Activated naive CD8-positive, alpha-beta T cell treated with anti-CD3 and anti-CD28 coated beads, Interleukin-2, amount 10 ng/mL, durations not matched to agents 7 days and 5 days (primary cell): ENCODE results near the gene TAX1BP3. TPM values are rescaled to one million over a fixed set of nuclear protein-coding genes. Genes with fewer than 3 reads are reported as not detected.

ENCODE experiments used
- ATAC-seq: fragments of 150-1000 bp; cut with Tn5 transposase; one replicate; pipeline ENCODE4 v1.10.0; 2021; ENCODE audit warnings: low read depth, moderate library complexity
- POLR2A ChIA-PET: fragments of 350-600 bp; sonication (Branson Sonifier 250); formaldehyde crosslinking; loops from one replicate; lab custom pipeline; 2021; ENCODE audit warnings: antibody characterized with exemption; lab: Charles Lee
- DNase-seq: peaks from one replicate; pipeline ENCODE4 v3.0.0; 2021
- H3K27ac Mint-ChIP-seq: one replicate; pipeline ENCODE4 v1.8.0; 2022; ENCODE audit warnings: mild to moderate bottlenecking, mixed read lengths
- H3K27me3 Mint-ChIP-seq: one replicate; pipeline ENCODE4 v1.8.0; 2022; ENCODE audit warnings: mild to moderate bottlenecking, moderate library complexity, mixed read lengths
- H3K36me3 Mint-ChIP-seq: one replicate; pipeline ENCODE4 v1.8.0; 2021; ENCODE audit warnings: mild to moderate bottlenecking, mixed read lengths
- H3K4me1 Mint-ChIP-seq: one replicate; pipeline ENCODE4 v1.8.0; 2021; ENCODE audit warnings: mixed read lengths
- H3K4me3 Mint-ChIP-seq: one replicate; pipeline ENCODE4 v1.8.0; 2022; ENCODE audit warnings: mild to moderate bottlenecking, moderate library complexity, mixed read lengths
- H3K9me3 Mint-ChIP-seq: one replicate; pipeline ENCODE4 v1.8.0; 2021; ENCODE audit warnings: mixed read lengths
- total RNA-seq, 2 experiments: library from RNA; stranded (reverse); gene quantifications; one replicate each; pipeline ENCODE4 v1.2.3, GENCODE V29; 2021

The TAX1BP3 gene
- total RNA-seq, 2 experiments from 2014 or later = 18.5 to 18.8 TPM

GRCh38 chr17:3660311-3660891, 8.0 kb downstream of the TAX1BP3 start:
- H3K27ac Mint-ChIP-seq = no peak overlapping the region
- DNase-seq (no peak), ATAC-seq (no peak)
- H3K4me3 Mint-ChIP-seq = no peak overlapping the region
- H3K9me3 Mint-ChIP-seq = no peaks in the 10 kb centered on the region
- no peaks in the 10 kb centered on the region for H3K36me3 Mint-ChIP-seq
- H3K27me3 Mint-ChIP-seq = no peaks in the 10 kb centered on the region
- H3K4me1 Mint-ChIP-seq = no peaks in the 10 kb centered on the region
- POLR2A ChIA-PET = no interaction called here

DNA sequence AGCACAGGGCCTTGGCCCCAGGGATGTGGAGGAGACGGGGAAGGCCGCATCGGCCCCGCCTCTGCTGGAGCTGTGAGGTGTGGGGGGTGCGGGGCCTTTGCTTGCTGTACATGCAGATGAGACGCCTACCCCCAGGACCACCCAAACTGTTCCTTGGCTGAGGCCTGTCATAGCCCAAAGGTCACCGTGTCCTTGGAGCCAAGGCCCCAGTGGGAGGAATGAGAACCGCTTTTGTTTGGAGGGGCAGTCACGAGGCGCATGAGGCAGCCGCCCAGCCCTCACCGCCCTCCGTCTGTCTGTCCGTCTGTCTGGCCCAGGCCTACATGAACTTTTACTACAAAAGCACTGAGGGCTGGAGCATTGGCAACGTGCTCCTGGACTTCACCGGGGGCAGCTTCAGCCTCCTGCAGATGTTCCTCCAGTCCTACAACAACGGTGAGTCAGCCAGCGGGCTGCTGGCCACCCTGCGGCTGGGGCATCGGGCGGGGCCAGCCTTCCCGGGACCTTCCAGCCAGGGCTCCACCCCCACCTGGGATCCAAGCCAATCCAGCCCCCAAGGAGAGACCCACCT, 8.8 kb downstream of the TAX1BP3 start:
- H3K4me1 Mint-ChIP-seq = no peaks in the 10 kb centered on the region
- H3K36me3 Mint-ChIP-seq = no peaks in the 10 kb centered on the region
- H3K27me3 Mint-ChIP-seq = no peaks in the 10 kb centered on the region
- DNase-seq = no peak
- H3K27ac Mint-ChIP-seq = no peak overlapping the region
- no peak overlapping the region for H3K4me3 Mint-ChIP-seq
- H3K9me3 Mint-ChIP-seq = no peaks in the 10 kb centered on the region
- POLR2A ChIA-PET = no interaction called here
- no peak for ATAC-seq

- Mint-ChIP-seq H3K27me3 (no peaks in the 10 kb centered on the region), H3K36me3 (no peaks in the 10 kb centered on the region), H3K4me3 (no peak overlapping the region), H3K4me1 (no peaks in the 10 kb centered on the region), H3K9me3 (no peaks in the 10 kb centered on the region), H3K27ac (no peak overlapping the region)
- POLR2A ChIA-PET = no interaction called here
- ATAC-seq (no peak), DNase-seq (no peak)
Observed at GRCh38 chr17:3658784-3659449, 9.5 kb downstream of the TAX1BP3 start.

GRCh38 chr17:3657874-3658783, 10.2 kb downstream of the TAX1BP3 start:
- no peak for ATAC-seq
- Mint-ChIP-seq H3K9me3 (no peaks in the 10 kb centered on the region), H3K4me3 (no peak overlapping the region), H3K36me3 (no peaks in the 10 kb centered on the region), H3K27ac (no peak overlapping the region), H3K4me1 (no peaks in the 10 kb centered on the region), H3K27me3 (no peaks in the 10 kb centered on the region)
- POLR2A ChIA-PET = no interaction called here
- no peak for DNase-seq

- H3K27me3 Mint-ChIP-seq = no peaks in the 10 kb centered on the region
- no peak overlapping the region for H3K27ac Mint-ChIP-seq
- POLR2A ChIA-PET = no interaction called here
- H3K4me3 Mint-ChIP-seq = no peak overlapping the region
- no peaks in the 10 kb centered on the region for H3K36me3 Mint-ChIP-seq
- ATAC-seq (no peak), DNase-seq (no peak)
- no peaks in the 10 kb centered on the region for H3K4me1 Mint-ChIP-seq
- H3K9me3 Mint-ChIP-seq = no peaks in the 10 kb centered on the region
Observed at GRCh38 chr17:3657588-3657869, 10.8 kb downstream of the TAX1BP3 start.

GRCh38 chr17:3656755-3657587, 11.4 kb downstream of the TAX1BP3 start:
- no peak overlapping the region for H3K27ac Mint-ChIP-seq
- POLR2A ChIA-PET = no interaction called here
- no peaks in the 10 kb centered on the region for H3K9me3 Mint-ChIP-seq
- no peak overlapping the region for H3K4me3 Mint-ChIP-seq
- DNase-seq (no peak), ATAC-seq (no peak)
- H3K36me3 Mint-ChIP-seq = no peaks in the 10 kb centered on the region
- no peaks in the 10 kb centered on the region for H3K4me1 Mint-ChIP-seq
- no peaks in the 10 kb centered on the region for H3K27me3 Mint-ChIP-seq

DNA sequence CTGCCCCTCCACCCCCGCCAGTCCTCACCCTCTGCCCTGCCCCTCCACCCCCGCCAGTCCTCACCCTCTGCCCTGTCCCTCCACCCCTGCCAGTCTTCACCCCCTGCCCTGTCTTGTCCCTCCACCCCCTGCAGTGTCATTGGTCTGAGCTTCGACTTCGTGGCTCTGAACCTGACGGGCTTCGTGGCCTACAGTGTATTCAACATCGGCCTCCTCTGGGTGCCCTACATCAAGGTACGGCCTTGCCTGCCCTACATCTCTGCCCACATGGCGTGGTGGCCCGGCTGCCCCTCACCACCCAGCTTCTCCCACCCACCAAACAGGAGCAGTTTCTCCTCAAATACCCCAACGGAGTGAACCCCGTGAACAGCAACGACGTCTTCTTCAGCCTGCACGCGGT, 12.0 kb downstream of the TAX1BP3 start:
- H3K36me3 Mint-ChIP-seq = no peaks in the 10 kb centered on the region
- no peak overlapping the region for H3K4me3 Mint-ChIP-seq
- no peaks in the 10 kb centered on the region for H3K9me3 Mint-ChIP-seq
- ATAC-seq = no peak
- POLR2A ChIA-PET = no interaction called here
- H3K27ac Mint-ChIP-seq = no peak overlapping the region
- no peaks in the 10 kb centered on the region for H3K4me1 Mint-ChIP-seq
- DNase-seq = no peak
- no peaks in the 10 kb centered on the region for H3K27me3 Mint-ChIP-seq

- Mint-ChIP-seq H3K27me3 (no peaks in the 10 kb centered on the region), H3K9me3 (no peaks in the 10 kb centered on the region), H3K36me3 (no peaks in the 10 kb centered on the region), H3K4me1 (no peaks in the 10 kb centered on the region), H3K27ac (no peak overlapping the region), H3K4me3 (no peak overlapping the region)
- ATAC-seq = no peak
- no peak for DNase-seq
- POLR2A ChIA-PET = no interaction called here
Observed at GRCh38 chr17:3655766-3656165, 12.6 kb downstream of the TAX1BP3 start.

- Mint-ChIP-seq H3K4me1 (peaks cover 6% of the 10 kb centered on the region), H3K27me3 (no peaks in the 10 kb centered on the region), H3K36me3 (no peaks in the 10 kb centered on the region), H3K9me3 (no peaks in the 10 kb centered on the region), H3K4me3 (no peak overlapping the region), H3K27ac (no peak overlapping the region)
- DNase-seq = peak; percentile 53
- POLR2A ChIA-PET = interaction anchor here (2.4 kb wide), 1 partner anchor 12 kb away, joined by 5 read pairs; the partner anchor contains the start of genes CTNS and SHPK
- ATAC-seq = peak; percentile 74
Observed at GRCh38 chr17:3647769-3648555, 20.4 kb downstream of the TAX1BP3 start.

DNA sequence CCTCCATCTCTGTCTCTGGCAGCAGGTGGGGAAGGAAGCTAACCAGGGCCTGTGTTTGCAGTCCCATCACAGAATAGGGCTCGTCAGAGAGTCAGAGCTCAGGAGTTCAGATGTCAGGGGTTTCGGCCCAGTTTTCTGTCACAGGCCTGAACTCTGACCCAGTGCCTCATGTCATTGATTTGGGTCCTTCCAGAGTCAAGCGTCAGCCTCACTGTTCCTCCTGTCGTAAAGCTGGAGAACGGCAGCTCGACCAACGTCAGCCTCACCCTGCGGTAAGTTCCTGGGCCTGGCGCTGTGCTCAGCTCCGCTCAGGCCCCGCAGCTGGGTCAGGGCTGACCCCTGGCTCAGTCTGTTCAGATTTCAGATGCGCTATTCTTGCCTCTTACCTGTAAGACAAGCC, 21.1 kb downstream of the TAX1BP3 start:
- DNase-seq (no peak), ATAC-seq (no peak)
- H3K27ac Mint-ChIP-seq = no peak overlapping the region
- no peaks in the 10 kb centered on the region for H3K9me3 Mint-ChIP-seq
- no peaks in the 10 kb centered on the region for H3K36me3 Mint-ChIP-seq
- H3K27me3 Mint-ChIP-seq = no peaks in the 10 kb centered on the region
- H3K4me3 Mint-ChIP-seq = no peak overlapping the region
- POLR2A ChIA-PET = interaction anchor here (2.4 kb wide), 1 partner anchor 11 kb away, joined by 5 read pairs; the partner anchor contains the start of genes CTNS and SHPK
- H3K4me1 Mint-ChIP-seq = peaks cover 6% of the 10 kb centered on the region

GRCh38 chr17:3645310-3645709, 23.1 kb downstream of the TAX1BP3 start:
- POLR2A ChIA-PET = interaction anchor here (1.0 kb wide), 1 partner anchor 9 kb away, joined by 3 read pairs; the partner anchor contains the start of genes CTNS and SHPK
- Mint-ChIP-seq H3K9me3 (no peaks in the 10 kb centered on the region), H3K27ac (no peak overlapping the region), H3K27me3 (no peaks in the 10 kb centered on the region), H3K4me1 (peaks cover 10% of the 10 kb centered on the region), H3K4me3 (no peak overlapping the region), H3K36me3 (no peaks in the 10 kb centered on the region)
- ATAC-seq = no peak
- DNase-seq = no peak

DNA sequence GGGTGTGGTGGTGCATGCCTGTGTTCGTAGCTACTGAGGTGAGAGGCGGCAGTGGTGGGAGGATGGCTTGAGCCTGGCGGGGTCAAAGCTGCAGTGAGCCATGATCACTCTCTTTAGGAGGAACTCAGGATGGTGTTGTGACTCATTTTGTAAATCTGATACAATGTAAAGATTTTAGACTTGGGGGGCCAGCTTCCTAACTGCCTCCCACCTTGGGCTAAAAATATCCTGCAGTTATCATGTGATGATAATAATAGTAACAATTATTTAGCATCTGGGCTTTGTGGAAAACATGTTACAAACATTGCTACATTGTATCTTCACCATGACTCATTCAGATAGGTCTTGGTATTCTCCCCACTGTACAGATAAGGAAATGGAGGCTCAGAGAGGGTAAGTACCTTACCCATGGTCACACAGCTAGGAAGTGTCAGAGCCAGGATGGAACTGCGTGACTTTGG, 24.5 kb downstream of the TAX1BP3 start:
- Mint-ChIP-seq H3K27ac (no peak overlapping the region), H3K9me3 (no peaks in the 10 kb centered on the region), H3K4me1 (peaks cover 20% of the 10 kb centered on the region), H3K4me3 (no peak overlapping the region), H3K27me3 (no peaks in the 10 kb centered on the region), H3K36me3 (no peaks in the 10 kb centered on the region)
- POLR2A ChIA-PET = no interaction called here
- DNase-seq (no peak), ATAC-seq (no peak)
